Muscle of leg (tissue), 11 donors: ENCODE data around the gene KDM5A. TPM values are rescaled to one million over a fixed set of nuclear protein-coding genes. Genes with fewer than 3 reads are reported as not detected.

Experiments
- DNase-seq: peaks from one replicate; pipeline ENCODE4 v3.0.0; 2013
- H3K27ac ChIP-seq: one replicate; pipeline ENCODE4 v1.5.1; 2013; ENCODE audit warnings: mild to moderate bottlenecking, low read length, control low read depth
- H3K27me3 ChIP-seq: one replicate; pipeline ENCODE4 v1.6.1; 2013; ENCODE audit warnings: low read length; ENCODE audit not compliant: control insufficient read depth, insufficient read depth
- H3K36me3 ChIP-seq: one replicate; pipeline ENCODE4 v1.6.1; 2013; ENCODE audit warnings: low read length; ENCODE audit not compliant: control insufficient read depth, insufficient read depth
- H3K4me1 ChIP-seq: one replicate; pipeline ENCODE4 v1.6.1; 2013; ENCODE audit warnings: low read length; ENCODE audit not compliant: control insufficient read depth, insufficient read depth
- H3K4me3 ChIP-seq: one replicate; pipeline ENCODE4 v1.5.1; 2013; ENCODE audit warnings: low read length, control low read depth
- H3K9me3 ChIP-seq: replicated peaks from 2 replicates; pipeline ENCODE4 v1.6.1; 2013; ENCODE audit warnings: low read depth, low read length; ENCODE audit not compliant: control insufficient read depth
- WGBS: methylation state at CpG from one replicate; pipeline ENCODE4 v1.1.5; 2013; ENCODE audit warnings: missing lambda C conversion rate; ENCODE audit not compliant: insufficient coverage; 5-methylcytosine and 5-hydroxymethylcytosine counted together
- polyA plus RNA-seq, 8 donors: library from polyadenylated mRNA; unstranded; fragments of 120-200 nt; gene quantifications; one replicate each; pipeline versions ENCODE4 v1.2.1 to v1.2.3, GENCODE V29; 2013; ENCODE audit warnings: inconsistent platforms in 1 of 8, low replicate concordance in 1 of 8; ENCODE audit not compliant: insufficient read length in 8 of 8, insufficient read depth in 1 of 8
- total RNA-seq: library from RNA; stranded (reverse); fragments of 120-200 nt; gene quantifications from one replicate; pipeline ENCODE4 v1.2.4, GENCODE V29; 2013

KDM5A gene
- total and polyA plus RNA-seq, 9 donors: 15.8 to 36.8 (median 22.9) TPM

DNA sequence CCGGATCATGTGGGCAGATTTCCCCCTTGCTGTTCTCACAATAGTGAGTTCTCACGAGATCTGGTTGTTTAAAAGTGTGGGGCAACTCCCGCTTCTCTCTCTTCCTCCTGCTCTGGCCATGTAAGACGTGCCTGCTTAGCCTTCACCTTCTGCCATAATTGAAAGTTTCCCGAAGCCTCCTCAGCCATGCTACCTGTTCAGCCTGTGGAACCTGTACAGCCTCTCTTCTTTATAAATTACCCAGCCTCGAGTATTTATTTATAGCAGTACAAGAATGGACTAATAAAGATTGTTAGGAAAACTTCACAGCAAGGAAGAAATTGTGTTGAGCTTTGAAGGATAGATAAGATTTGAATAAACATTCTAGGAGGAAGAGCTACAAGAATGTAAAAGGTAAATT, 52.1 kb downstream of the KDM5A start:
- H3K4me1 ChIP-seq: no peaks in the 10 kb centered on the region
- no peaks in the 10 kb centered on the region for H3K9me3 ChIP-seq
- no CpG with 5 or more reads among the region's 6 CpGs for WGBS
- H3K27ac ChIP-seq: no peak overlapping the region
- no peak overlapping the region for H3K4me3 ChIP-seq
- no peaks in the 10 kb centered on the region for H3K27me3 ChIP-seq
- H3K36me3 ChIP-seq: peaks cover 39% of the 10 kb centered on the region
- DNase-seq: no peak

DNA sequence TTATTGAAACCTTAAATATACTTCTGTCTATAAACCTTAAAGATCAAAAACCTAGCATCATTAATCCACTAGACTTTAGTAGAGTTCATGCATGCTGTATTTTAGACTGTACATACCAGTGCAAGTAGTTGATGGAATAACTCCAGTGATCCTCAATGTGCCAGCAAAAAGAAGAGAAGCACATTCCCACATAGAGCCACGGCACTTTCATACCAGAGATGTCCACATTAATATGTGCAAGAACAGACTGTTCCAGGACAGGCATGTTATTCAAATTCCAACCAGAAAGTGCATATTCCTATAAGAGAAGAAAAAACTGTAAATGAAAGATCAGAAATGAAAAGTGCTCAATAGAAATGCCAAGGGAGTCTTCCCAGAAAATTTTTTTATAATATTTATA, 55.0 kb downstream of the KDM5A start:
- no peak overlapping the region for H3K27ac ChIP-seq
- DNase-seq: no peak
- H3K4me1 ChIP-seq: no peaks in the 10 kb centered on the region
- no peak overlapping the region for H3K4me3 ChIP-seq
- H3K9me3 ChIP-seq: no peaks in the 10 kb centered on the region
- H3K27me3 ChIP-seq: no peaks in the 10 kb centered on the region
- H3K36me3 ChIP-seq: peaks cover 39% of the 10 kb centered on the region
- no CpG with 5 or more reads among the region's 1 CpG for WGBS

DNA sequence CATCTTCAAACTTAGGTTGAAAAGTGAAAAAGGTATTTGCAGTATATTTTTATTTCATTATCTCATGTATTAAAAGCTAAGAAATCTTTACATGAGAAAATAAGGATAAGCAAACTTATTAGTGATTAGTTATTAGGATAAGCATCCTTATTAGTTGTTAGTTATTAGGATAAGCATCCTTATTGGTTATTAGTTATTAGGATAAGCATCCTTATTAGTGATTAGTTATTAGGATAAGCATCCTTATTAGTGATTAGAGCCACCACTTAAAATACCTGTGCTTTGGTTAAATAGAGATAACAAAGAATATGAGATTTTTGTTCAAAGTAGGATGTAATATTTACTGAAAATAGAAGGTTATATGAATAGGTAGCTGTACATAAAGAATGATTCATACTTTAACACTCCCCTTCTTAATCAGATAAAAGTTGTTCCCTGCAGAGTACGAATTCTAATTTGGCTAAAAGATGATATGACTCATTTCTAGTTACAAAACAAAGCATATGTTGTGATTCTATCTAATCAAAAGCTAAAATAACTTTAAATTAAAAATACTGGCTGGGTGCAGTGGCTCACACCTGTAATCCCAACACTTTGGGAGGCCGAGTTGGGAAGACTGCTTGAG, 56.4 kb downstream of the KDM5A start:
- H3K27ac ChIP-seq: no peak overlapping the region
- H3K4me3 ChIP-seq: no peak overlapping the region
- no peaks in the 10 kb centered on the region for H3K4me1 ChIP-seq
- no peaks in the 10 kb centered on the region for H3K27me3 ChIP-seq
- no CpG with 5 or more reads among the region's 2 CpGs for WGBS
- peaks cover 36% of the 10 kb centered on the region for H3K36me3 ChIP-seq
- no peak for DNase-seq
- H3K9me3 ChIP-seq: no peaks in the 10 kb centered on the region

DNA sequence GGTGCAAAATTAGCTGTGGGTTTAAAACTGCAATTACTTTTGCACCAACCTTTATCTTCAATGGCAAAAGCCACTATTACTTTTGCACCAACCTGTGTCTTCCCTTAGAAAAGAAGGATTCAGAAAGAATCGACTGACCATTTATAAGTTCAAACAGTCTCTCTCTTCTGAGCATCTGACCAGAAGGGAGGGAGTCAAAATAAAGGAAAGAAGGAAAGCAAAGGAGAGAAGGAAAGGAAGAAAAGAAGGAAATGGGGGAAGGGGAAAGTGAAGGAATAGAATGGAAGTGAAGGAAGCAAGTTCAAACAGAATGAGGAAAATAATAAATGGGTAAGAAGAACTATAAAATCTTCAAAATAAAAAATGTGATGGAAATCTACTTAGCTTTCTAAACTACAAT, 57.8 kb downstream of the KDM5A start:
- H3K27ac ChIP-seq: no peak overlapping the region
- no peaks in the 10 kb centered on the region for H3K4me1 ChIP-seq
- DNase-seq: no peak
- no peaks in the 10 kb centered on the region for H3K27me3 ChIP-seq
- H3K4me3 ChIP-seq: no peak overlapping the region
- no CpG with 5 or more reads among the region's 1 CpG for WGBS
- H3K9me3 ChIP-seq: no peaks in the 10 kb centered on the region
- H3K36me3 ChIP-seq: peaks cover 33% of the 10 kb centered on the region

DNA sequence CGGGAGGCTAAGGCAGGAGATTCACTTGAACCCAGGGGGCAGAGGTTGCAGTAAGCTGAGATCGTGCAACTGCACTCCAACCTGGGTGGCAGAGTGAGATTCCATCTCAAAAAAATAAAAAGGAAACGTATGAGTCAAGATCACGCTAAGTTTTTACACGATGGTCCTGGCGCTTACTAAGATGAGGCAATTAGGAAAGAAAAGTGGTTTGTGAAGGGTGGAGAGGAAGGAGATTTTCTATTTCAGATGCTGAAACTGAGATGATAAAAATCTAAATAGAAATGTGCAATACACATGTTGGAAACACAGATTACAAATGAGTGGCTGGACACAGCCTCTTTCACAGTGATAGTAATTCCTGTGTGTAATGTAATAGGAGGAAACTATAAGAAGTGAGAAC, 63.2 kb downstream of the KDM5A start:
- no peak overlapping the region for H3K4me3 ChIP-seq
- H3K9me3 ChIP-seq: no peaks in the 10 kb centered on the region
- H3K36me3 ChIP-seq: peaks cover 27% of the 10 kb centered on the region
- H3K27me3 ChIP-seq: no peaks in the 10 kb centered on the region
- WGBS: 93% methylated on average over 6 of the region's 6 CpGs
- H3K4me1 ChIP-seq: no peaks in the 10 kb centered on the region
- H3K27ac ChIP-seq: no peak overlapping the region
- DNase-seq: no peak

DNA sequence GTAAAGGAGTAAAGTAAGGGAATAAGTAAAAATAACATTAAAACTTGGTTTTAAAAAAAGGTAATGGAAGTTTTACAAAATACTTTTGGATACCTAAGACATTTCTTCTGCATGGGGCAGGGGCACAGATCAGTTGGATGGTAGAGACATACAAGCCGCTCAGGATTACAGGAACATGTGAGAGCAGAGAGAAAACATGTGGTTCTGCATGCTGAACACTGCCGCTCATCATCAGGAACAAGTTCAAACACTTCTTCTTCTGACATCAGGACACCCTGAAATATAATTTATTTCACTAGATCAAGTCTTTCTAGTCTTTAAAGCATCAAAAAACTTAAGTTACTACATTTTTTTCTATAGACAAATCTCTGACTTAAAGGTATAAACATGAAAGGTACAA, 65.6 kb downstream of the KDM5A start:
- 100% methylated on average over 1 of the region's 2 CpGs for WGBS
- no peak overlapping the region for H3K27ac ChIP-seq
- no peak for DNase-seq
- H3K4me3 ChIP-seq: no peak overlapping the region
- H3K9me3 ChIP-seq: no peaks in the 10 kb centered on the region
- no peaks in the 10 kb centered on the region for H3K4me1 ChIP-seq
- H3K36me3 ChIP-seq: peaks cover 43% of the 10 kb centered on the region
- H3K27me3 ChIP-seq: no peaks in the 10 kb centered on the region

DNA sequence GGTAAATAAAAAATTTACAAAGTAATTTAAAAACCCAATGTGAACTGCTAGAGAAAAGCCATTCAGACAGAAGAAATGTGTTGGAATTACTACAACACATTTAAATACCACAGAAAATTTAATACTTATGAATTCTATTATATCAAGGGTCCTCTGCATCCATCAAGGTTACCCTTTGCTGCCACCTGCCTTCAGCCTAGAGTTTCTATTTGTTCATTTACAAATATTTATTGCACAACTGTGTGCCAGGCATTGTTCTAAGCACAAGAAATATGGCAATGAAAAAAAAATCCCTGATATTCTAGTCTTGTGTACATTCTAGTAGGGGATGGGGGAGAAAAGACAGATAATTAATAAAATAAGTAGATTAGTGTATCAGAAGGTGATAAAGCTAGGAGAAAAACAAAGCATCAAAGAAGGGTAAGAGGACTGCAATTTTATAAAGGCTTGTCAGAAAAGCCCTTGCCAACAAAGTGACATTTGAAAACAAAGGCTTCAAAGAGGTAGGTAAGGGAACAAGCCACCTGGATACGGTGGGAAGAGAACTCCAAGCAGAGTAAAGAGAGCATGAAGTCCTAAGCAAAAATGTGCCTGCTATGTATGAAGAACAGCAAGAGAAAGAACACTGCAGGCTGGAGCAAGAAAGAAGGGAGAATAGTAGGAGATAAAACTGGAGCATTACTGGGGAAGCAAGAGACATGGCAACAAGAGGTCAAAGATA, 67.4 kb downstream of the KDM5A start:
- DNase-seq: peak; percentile 8

DNA sequence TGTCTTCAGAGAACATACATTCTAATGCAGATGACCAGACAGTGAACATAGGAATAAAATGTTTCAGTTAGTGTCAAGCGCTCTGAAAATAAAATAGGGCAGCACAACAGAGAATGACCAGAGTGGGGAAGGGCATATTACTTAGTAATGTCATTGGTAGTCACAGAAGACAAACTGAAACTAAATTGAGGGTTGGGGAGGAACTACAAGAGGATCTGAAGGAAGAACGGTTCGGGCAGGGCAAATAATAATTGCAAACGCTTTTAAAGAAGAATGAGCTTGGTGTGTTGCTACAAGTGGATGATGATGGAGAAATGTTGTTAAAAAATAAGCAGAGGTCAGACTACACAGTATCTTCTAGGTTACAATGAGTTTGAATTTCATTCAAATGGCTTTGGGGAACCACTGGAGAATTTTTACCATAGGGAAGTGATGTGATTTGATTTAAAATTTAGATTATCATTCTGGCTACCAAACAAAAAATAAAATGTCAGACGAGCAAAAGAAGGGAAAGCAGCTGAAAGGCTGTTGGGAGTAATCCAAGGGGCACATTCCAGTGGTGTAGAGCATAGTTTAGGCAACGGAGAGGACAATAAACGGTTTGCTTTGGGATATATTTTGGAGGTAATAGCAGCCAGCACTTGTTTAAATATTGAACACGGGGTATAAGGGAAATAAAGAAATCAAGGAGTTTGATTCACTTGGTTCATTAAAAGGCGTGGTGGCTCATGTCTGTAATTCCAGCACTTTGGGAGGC, 70.2 kb downstream of the KDM5A start:
- Histone ChIP-seq H3K27me3 (no peaks in the 10 kb centered on the region), H3K4me3 (no peak overlapping the region), H3K4me1 (no peaks in the 10 kb centered on the region), H3K27ac (no peak overlapping the region), H3K36me3 (peaks cover 61% of the 10 kb centered on the region), H3K9me3 (no peaks in the 10 kb centered on the region)
- DNase-seq: no peak
- 72% methylated on average over 9 of the region's 9 CpGs for WGBS

More for the DNA sequence above, 67.4 kb downstream of the KDM5A start:
- 93% methylated on average over 1 of the region's 1 CpG for WGBS
- no peaks in the 10 kb centered on the region for H3K9me3 ChIP-seq
- H3K4me3 ChIP-seq: no peak overlapping the region
- no peaks in the 10 kb centered on the region for H3K4me1 ChIP-seq
- peaks cover 59% of the 10 kb centered on the region for H3K36me3 ChIP-seq
- no peak overlapping the region for H3K27ac ChIP-seq
- H3K27me3 ChIP-seq: no peaks in the 10 kb centered on the region

DNA sequence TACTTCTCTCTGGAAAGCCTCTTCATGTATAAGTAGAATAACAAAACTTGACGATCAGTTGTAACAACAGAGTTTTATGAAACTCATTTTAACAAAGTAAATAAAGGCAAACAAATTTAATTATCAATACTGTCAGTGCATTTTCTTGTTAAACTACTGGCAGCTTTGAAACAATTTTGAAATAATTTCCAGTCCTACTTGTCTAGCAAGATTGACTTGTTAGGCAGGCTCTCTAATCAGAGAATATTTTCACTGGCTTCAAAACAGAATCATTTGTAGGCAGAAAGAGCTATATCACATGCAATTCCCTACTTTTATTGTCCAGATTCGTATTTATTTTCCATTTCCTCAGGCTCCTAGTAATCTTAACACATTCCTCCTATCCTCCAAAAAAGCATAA, 80.6 kb downstream of the KDM5A start:
- no peak overlapping the region for H3K27ac ChIP-seq
- no peak for DNase-seq
- no CpG with 5 or more reads among the region's 2 CpGs for WGBS
- H3K36me3 ChIP-seq: peaks cover 55% of the 10 kb centered on the region
- no peak overlapping the region for H3K4me3 ChIP-seq
- no peaks in the 10 kb centered on the region for H3K9me3 ChIP-seq
- H3K27me3 ChIP-seq: no peaks in the 10 kb centered on the region
- no peaks in the 10 kb centered on the region for H3K4me1 ChIP-seq

DNA sequence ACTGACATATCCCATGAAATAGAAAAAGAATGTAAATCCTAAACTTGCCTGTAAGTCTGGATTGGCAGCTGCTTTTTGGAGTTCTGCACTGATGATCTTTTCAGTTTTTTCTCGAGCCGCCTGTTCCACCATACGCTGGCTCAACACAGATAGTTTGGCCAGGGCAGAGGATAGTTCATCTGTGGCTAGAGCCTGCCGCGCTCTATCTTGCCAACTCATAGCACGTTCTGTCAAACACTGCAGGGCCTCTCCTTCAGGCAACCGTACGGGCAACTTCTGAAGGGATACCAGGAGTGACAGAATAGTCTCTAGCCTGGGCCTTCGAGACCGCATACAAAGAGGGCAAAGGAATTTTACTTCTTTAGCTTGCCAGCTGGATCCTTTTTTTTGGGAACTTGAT, 81.7 kb downstream of the KDM5A start:
- no peak overlapping the region for H3K4me3 ChIP-seq
- WGBS: 96% methylated on average over 10 of the region's 10 CpGs
- DNase-seq: no peak
- no peak overlapping the region for H3K27ac ChIP-seq
- H3K9me3 ChIP-seq: no peaks in the 10 kb centered on the region
- peaks cover 51% of the 10 kb centered on the region for H3K36me3 ChIP-seq
- H3K27me3 ChIP-seq: no peaks in the 10 kb centered on the region
- no peaks in the 10 kb centered on the region for H3K4me1 ChIP-seq
